MG63 (cell line): ENCODE results near the gene TKFC. TPM values are rescaled to one million over a fixed set of nuclear protein-coding genes. Genes with fewer than 3 reads are reported as not detected.
A peak's percentile ranks its signal among the peaks of the same experiment; 100 is the strongest.

Source experiments
- DNase-seq: peaks from one replicate; pipeline ENCODE4 v3.0.0-alpha.2; 2020
- H3K27me3 ChIP-seq: fragments of 250-450 bp; sonication (Bioruptor Pico); 2 replicates; pipeline ENCODE4 v1.5.1; 2020; ENCODE audit warnings: mild to moderate bottlenecking, moderate library complexity
- H3K36me3 ChIP-seq: fragments of 250-450 bp; sonication (Bioruptor Pico); 2 replicates; pipeline ENCODE4 v1.5.1; 2020; ENCODE audit warnings: mild to moderate bottlenecking, moderate library complexity
- H3K4me3 ChIP-seq: fragments of 250-450 bp; sonication (Bioruptor Pico); 2 replicates; pipeline ENCODE4 v1.5.1; 2020; ENCODE audit warnings: mild to moderate bottlenecking, moderate library complexity
- H3K9me3 ChIP-seq: fragments of 250-450 bp; sonication (Bioruptor Pico); 2 replicates; pipeline ENCODE4 v1.5.1; 2020; ENCODE audit warnings: mild to moderate bottlenecking, moderate library complexity
- total RNA-seq: library from RNA; depleted of rRNA; stranded (reverse); fragments of >200 nt; shearing (Covaris generic); gene quantifications from 2 replicates; pipeline ENCODE4 v1.2.3, GENCODE V29; 2014; ENCODE audit warnings: low replicate concordance; rRNA removed

The TKFC gene
- 12.9 and 36.0 TPM in 2 replicates for total RNA-seq

- Histone ChIP-seq H3K36me3 (peaks cover 33% of the 10 kb centered on the region), H3K4me3 (peak within 1 kb of the TSS; percentile 81), H3K27me3 (no peaks in the 10 kb centered on the region), H3K9me3 (no peaks in the 10 kb centered on the region)
- DNase-seq: peak; percentile 95
Observed at GRCh38 chr11:61332797-61333549, at the start of gene TKFC, which contains the start of gene DDB1. TSS of gene TKFC (plus strand) at chr11:61333228. CDS start at chr11:61334729, 1,501 bp downstream. TSS of gene DDB1 (minus strand) at chr11:61333105. CDS start at chr11:61332968, 137 bp downstream.

- no peak for DNase-seq
- H3K4me3 ChIP-seq: no peak overlapping the region
- no peaks in the 10 kb centered on the region for H3K9me3 ChIP-seq
- H3K36me3 ChIP-seq: peaks cover 5% of the 10 kb centered on the region
- H3K27me3 ChIP-seq: no peaks in the 10 kb centered on the region
Observed at GRCh38 chr11:61283613-61284012, 49.4 kb upstream of the TKFC start.

DNA sequence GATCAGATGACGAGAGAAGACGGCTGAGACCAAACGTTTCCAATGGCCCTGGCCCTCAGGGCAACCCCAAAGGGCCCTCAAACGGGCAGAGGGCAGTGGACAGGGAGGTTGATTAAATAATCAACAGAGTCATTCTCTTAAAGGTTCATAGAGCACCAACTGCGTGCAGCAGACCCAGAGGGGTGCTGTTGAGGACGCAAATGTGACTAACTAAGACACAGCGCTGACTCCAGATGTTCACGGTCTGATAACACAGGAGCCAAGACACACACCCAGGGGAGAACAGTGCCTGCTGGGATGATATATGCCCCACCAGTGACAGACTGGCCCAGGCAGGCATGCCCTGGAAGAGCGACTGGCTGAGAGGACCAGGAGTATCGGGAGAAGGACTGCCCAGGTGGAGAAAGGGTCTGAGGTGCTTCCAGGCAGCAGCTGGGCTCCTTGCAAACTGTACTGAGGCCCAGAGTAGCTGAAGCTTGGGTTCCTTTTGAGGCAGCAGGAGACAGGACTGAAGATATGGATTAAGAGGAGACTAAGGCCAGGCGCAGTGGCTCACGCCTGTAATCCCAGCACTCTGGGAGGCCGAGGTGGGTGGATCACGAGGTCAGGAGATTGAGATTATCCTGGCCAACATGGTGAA lies 45.6 kb upstream of the TKFC start:
- no peak overlapping the region for H3K4me3 ChIP-seq
- no peaks in the 10 kb centered on the region for H3K9me3 ChIP-seq
- H3K36me3 ChIP-seq: peaks cover 3% of the 10 kb centered on the region
- no peak for DNase-seq
- H3K27me3 ChIP-seq: no peaks in the 10 kb centered on the region

DNA sequence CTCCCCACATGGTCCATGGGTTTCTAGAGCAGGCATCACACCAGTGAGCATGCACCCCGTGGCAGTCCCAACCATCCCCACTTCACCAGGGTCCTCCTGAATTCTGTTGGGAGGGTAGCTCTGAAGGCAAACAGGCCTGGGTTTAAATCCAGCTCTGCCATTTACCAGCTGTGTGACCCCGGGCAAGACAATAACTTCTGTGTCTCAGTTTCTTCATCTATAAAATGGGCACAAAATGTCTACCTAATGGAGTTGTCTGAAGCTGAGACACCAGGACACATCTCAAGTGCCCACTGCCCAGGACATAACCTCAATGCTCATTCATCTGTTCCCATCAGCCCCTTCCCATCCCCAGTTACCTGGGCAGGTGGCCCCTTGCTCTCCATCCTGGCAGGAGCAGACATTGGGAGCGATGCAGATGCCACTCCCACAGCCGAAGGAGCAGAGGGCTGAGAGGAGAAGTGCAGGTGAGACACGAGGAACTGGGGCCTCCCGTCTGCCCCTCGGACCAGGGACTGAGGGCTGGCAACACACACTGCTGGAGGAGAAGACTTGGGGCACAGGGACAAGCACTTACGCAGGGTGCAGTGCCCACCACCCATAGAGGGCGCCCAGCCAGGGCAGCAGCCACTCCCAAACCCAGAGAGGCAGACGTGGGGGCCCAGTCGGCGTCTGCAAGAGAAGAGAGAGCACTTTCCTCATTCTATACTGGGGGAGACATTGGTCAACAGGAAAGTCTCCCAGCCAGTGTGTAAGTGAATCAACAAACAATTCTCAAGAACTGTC lies 41.9 kb upstream of the TKFC start:
- H3K9me3 ChIP-seq: no peaks in the 10 kb centered on the region

GRCh38 chr11:61292356-61292755 lies 40.7 kb upstream of the TKFC start:
- Histone ChIP-seq H3K9me3 (no peaks in the 10 kb centered on the region), H3K27me3 (no peaks in the 10 kb centered on the region), H3K4me3 (no peak overlapping the region), H3K36me3 (peaks cover 3% of the 10 kb centered on the region; the same call in 1 of the 2 replicates)
- DNase-seq: no peak

More for the DNA sequence above, 41.9 kb upstream of the TKFC start:
- Histone ChIP-seq H3K27me3 (no peaks in the 10 kb centered on the region), H3K36me3 (peaks cover 2% of the 10 kb centered on the region), H3K4me3 (no peak overlapping the region)
- no peak for DNase-seq

DNA sequence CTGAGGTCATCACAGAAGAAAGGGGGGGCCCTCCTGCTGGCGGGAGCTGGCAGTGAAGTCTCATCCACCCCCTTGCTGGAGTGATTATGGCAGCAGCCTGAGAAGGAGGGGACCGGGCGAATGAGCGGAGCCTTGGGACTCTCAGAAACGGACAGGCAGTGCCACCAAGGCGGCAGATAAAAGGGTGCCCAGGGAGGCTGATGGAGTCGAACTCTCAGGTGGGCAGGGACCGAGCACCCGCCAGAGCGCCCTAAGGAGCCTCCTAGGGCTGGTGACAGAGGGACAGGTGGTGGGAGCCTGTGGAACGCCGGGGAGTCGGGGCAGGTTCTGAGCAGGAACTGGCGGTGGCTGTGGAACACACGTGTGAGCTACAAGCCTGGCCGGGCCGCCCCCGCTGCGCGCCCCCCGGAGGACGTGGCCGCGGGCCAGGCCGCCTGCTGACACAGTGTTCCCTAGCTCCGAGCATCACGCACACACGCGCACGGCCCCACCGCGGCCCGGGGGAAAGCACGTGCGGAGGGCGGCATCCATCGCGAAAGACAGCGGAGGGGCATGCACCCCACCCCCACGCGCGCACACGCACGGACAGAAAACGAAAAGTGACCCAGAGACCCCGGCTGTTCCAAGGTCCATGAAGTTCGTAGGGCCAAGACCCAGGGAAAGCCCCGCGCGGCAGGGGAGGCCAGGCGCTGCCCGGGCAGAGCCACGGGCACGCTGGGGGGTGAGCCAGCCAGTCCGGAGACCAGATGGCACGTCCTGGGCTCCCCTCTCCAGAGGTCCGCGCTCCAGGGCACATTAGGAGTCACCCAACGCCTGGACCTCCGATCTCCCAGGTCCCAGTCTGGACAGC lies 38.9 kb upstream of the TKFC start:
- Histone ChIP-seq H3K27me3 (no peaks in the 10 kb centered on the region), H3K36me3 (peaks cover 7% of the 10 kb centered on the region), H3K4me3 (peak overlapping the region; percentile 24), H3K9me3 (no peaks in the 10 kb centered on the region)
- peak; percentile 43 for DNase-seq

DNA sequence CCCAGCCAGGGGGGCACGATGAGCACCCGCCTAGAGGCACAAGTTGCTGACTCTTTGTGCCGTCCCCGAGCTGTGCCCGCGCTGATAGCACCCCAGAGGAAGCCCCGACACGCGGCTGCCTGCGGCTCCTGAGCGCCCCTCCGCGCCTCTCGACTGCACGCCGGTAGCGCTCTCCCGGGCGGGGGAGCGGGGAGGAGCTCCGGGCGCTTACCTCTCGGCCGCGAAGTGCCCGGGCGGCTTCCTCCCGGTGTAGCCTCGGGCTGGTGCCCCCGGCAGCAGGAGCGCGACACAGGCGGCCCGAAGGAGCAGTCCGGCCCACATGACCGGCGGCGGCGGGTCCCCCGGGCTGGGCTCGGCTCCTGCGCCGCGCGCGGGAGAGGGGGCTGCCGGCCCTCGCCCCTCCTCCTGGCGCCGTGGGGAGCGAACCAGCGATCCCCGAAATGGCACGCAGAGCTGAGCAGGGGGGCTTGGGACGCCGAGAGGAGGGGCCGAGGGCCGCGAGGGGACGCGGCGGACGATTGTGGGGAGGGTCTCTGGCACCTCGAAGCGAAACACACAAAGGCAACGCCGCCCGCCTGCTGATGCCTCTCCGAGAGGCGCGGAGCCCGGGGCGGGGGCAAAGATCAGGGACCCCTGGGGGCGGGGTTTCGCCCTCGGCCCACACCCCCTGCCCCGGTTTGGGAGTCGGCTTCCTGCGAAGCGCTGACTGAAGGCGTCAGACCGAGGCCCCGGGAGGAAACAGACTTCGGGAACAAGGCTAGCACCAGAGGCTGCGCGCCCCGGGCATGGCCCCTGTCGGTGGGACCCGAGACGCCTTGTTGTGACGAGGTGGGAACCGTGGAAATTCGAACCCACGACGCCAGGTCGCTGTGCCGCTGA lies 38.1 kb upstream of the TKFC start, which contains the start of gene VWCE:
Gene VWCE, minus strand, starts transcription at position 600 of the 879 bp plus-strand sequence. Its CDS starts 279 bp downstream, at position 321.
- Histone ChIP-seq H3K9me3 (no peaks in the 10 kb centered on the region), H3K36me3 (peaks cover 15% of the 10 kb centered on the region), H3K27me3 (no peaks in the 10 kb centered on the region), H3K4me3 (peak within 1 kb of the TSS; percentile 24)
- peak; percentile 39 for DNase-seq

- Histone ChIP-seq H3K9me3 (no peaks in the 10 kb centered on the region), H3K4me3 (no peak overlapping the region), H3K36me3 (peaks cover 21% of the 10 kb centered on the region), H3K27me3 (no peaks in the 10 kb centered on the region)
- no peak for DNase-seq
Observed at GRCh38 chr11:61295596-61295926, 37.5 kb upstream of the TKFC start.

GRCh38 chr11:61297341-61297740 lies 35.7 kb upstream of the TKFC start:
- Histone ChIP-seq H3K9me3 (no peaks in the 10 kb centered on the region), H3K36me3 (peaks cover 37% of the 10 kb centered on the region), H3K4me3 (no peak overlapping the region), H3K27me3 (no peaks in the 10 kb centered on the region)
- DNase-seq: peak; percentile 24

DNA sequence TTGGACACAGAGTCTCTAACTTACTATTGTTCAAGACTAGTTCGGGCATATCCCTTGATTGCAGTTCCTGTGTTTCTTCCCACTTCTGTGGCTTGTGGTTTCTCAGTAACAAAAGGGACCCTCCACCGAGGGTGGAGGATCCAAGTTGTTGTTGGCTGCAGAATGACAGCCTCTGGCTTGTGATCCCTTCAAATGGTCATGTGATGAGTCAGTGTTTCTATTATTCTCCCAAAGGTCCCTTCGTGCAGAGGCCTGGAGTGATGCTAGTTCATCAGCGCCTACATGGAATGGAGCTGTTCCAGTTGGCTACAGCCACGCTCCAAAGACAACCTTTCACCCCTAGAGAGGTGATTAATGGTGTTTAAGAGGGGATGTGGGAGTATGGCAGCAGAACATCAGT lies 35.3 kb upstream of the TKFC start:
- H3K4me3 ChIP-seq: no peak overlapping the region
- DNase-seq: peak; percentile 89
- no peaks in the 10 kb centered on the region for H3K27me3 ChIP-seq
- no peaks in the 10 kb centered on the region for H3K9me3 ChIP-seq
- peaks cover 41% of the 10 kb centered on the region for H3K36me3 ChIP-seq

GRCh38 chr11:61298663-61299244 lies 34.3 kb upstream of the TKFC start:
- Histone ChIP-seq H3K27me3 (no peaks in the 10 kb centered on the region), H3K9me3 (no peaks in the 10 kb centered on the region), H3K4me3 (no peak overlapping the region), H3K36me3 (peaks cover 49% of the 10 kb centered on the region)
- DNase-seq: no peak

DNA sequence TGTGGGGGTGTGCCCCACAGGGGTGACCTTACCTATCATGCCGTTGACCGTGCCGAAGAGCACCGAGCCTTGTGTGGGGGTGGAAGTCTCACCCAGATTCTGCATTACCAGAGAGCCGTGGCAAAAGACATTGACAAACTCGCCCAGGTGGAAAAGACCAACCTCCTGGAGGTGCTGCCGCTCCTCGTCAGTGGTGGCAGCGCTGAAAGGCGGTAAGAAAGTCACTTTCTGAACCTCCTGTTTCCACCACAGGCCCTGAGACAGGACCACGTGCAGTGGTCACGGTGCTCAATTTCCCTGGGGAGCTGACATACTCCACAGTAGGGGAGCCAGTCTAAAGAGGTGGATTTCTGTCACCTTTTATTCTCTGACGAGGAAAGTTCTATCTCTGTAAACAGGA lies 30.5 kb upstream of the TKFC start:
- Histone ChIP-seq H3K27me3 (no peaks in the 10 kb centered on the region), H3K36me3 (peaks cover 75% of the 10 kb centered on the region), H3K9me3 (no peaks in the 10 kb centered on the region), H3K4me3 (no peak overlapping the region)
- DNase-seq: no peak

GRCh38 chr11:61303725-61304124 lies 29.3 kb upstream of the TKFC start:
- Histone ChIP-seq H3K9me3 (no peaks in the 10 kb centered on the region), H3K36me3 (peaks cover 86% of the 10 kb centered on the region), H3K4me3 (no peak overlapping the region), H3K27me3 (no peaks in the 10 kb centered on the region)
- DNase-seq: no peak

GRCh38 chr11:61305417-61305816 lies 27.6 kb upstream of the TKFC start:
- peaks cover 86% of the 10 kb centered on the region for H3K36me3 ChIP-seq

DNA sequence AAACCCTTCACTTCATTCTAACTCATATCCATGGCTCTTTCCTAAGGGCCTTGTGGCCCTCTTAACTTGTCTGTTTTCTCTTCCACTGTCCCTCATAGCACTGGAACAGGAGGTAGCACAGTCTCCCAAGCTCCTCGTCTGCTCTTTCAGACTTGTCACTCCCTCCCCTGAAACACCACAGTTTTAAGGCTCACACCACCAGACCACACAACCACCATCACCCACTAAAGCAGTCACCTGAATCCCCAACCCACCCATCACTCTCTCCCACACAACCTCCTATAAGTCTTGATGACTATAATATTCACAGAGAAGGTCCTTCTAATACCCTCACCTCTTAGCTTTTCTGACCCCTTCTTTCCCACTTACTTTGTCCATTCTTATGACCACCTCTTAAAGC lies 26.8 kb upstream of the TKFC start:
- H3K36me3 ChIP-seq: peaks cover 85% of the 10 kb centered on the region
- no peak overlapping the region for H3K4me3 ChIP-seq
- no peak for DNase-seq
- H3K9me3 ChIP-seq: no peaks in the 10 kb centered on the region
- H3K27me3 ChIP-seq: no peaks in the 10 kb centered on the region

More at GRCh38 chr11:61305417-61305816, 27.6 kb upstream of the TKFC start:
- Histone ChIP-seq H3K27me3 (no peaks in the 10 kb centered on the region), H3K4me3 (no peak overlapping the region), H3K9me3 (no peaks in the 10 kb centered on the region)
- DNase-seq: no peak
